GM13977 (cell line): Measurements from ENCODE around the gene JADE2.

Source experiments
- DNase-seq: peaks from one replicate; pipeline ENCODE4 v3.0.0; 2012; ENCODE audit warnings: low spot score
- CTCF ChIP-seq: IDR thresholded peaks from 2 replicates; pipeline ENCODE4 v1.5.1; 2012; ENCODE audit warnings: mild to moderate bottlenecking, control low read depth; ENCODE audit not compliant: insufficient read depth; ENCODE audit errors: extremely low read depth, missing control alignments
- in situ Hi-C: fragments of 300-500 bp; cut with MboI; formaldehyde crosslinking; loops from one replicate; pipeline ENCODE4 v1.12.0; 2022; ENCODE audit warnings: low sequenced_read_pairs, low pct_unique_long_range_greater_than_20kb, mixed read lengths, inconsistent platforms; ENCODE audit not compliant: unreplicated experiment

Gene JADE2

GRCh38 chr5:134533115-134533815, 7.8 kb downstream of the JADE2 start:
- TF ChIP-seq CTCF: no peak
- DNase-seq: no peak
- in situ Hi-C loops: no loop called here

GRCh38 chr5:134534058-134534725, 8.7 kb downstream of the JADE2 start:
- DNase-seq: no peak
- in situ Hi-C loops: no loop called here
- no peak for TF ChIP-seq CTCF

GRCh38 chr5:134534726-134535110, 9.2 kb downstream of the JADE2 start:
- no peak for DNase-seq

GRCh38 chr5:134536876-134537275, 11.4 kb downstream of the JADE2 start:
- no peak for DNase-seq
- TF ChIP-seq CTCF: no peak
- in situ Hi-C loops: no loop called here

More at GRCh38 chr5:134534726-134535110, 9.2 kb downstream of the JADE2 start:
- no peak for TF ChIP-seq CTCF
- in situ Hi-C loops: no loop called here

- in situ Hi-C loops: no loop called here
- TF ChIP-seq CTCF: no peak
- DNase-seq: no peak
Measured at GRCh38 chr5:134537297-134537696, 11.8 kb downstream of the JADE2 start.

- TF ChIP-seq CTCF: no peak
- DNase-seq: no peak
- in situ Hi-C loops: no loop called here
Measured at GRCh38 chr5:134538296-134538695, 12.8 kb downstream of the JADE2 start.
